HepG2 (cell line): ENCODE results near the gene WASHC2C. TPM values are rescaled to one million over a fixed set of nuclear protein-coding genes. Genes with fewer than 3 reads are reported as not detected.
"Not testable (repeated sequence)": the region's sequence is repeated elsewhere in the genome, so short reads cannot be mapped to it uniquely, and the experiment has no call there.

Source experiments
- ATF2 ChIP-seq: sonication (generic); formaldehyde crosslinking; IDR thresholded peaks from 2 replicates; pipeline ENCODE4 v1.4.0; 2020; ENCODE audit warnings: missing genetic modification reagents
- BCL3 ChIP-seq: sonication (generic); formaldehyde crosslinking; IDR thresholded peaks from 2 replicates; pipeline ENCODE4 v1.5.1; 2020; ENCODE audit warnings: mild to moderate bottlenecking, missing genetic modification reagents, moderate library complexity
- CBX1 ChIP-seq: IDR thresholded peaks from one replicate; pipeline ENCODE4 v1.6.1; 2016; ENCODE audit warnings: antibody characterized with exemption, low read depth
- HMGXB4 ChIP-seq, 2 experiments: sonication (generic) in 1 of 2; formaldehyde crosslinking in 1 of 2; IDR thresholded peaks; 2 replicates each; pipeline versions ENCODE4 v1.4.0 to v1.6.1; 2018 to 2020; ENCODE audit warnings: missing genetic modification reagents in 2 of 2, borderline replicate concordance in 1 of 2, low read depth in 1 of 2, mild to moderate bottlenecking in 1 of 2, missing biosample characterization in 1 of 2
- IRF2 ChIP-seq: IDR thresholded peaks from 2 replicates; pipeline ENCODE4 v1.6.1; 2018; ENCODE audit warnings: missing genetic modification reagents, missing compliant biosample characterization
- KDM2A ChIP-seq: sonication (generic); formaldehyde crosslinking; IDR thresholded peaks from 2 replicates; pipeline ENCODE4 v1.4.0; 2020; ENCODE audit warnings: low read depth, missing genetic modification reagents, borderline replicate concordance
- KLF11 ChIP-seq: IDR thresholded peaks from 2 replicates; pipeline ENCODE4 v1.6.1; 2016; ENCODE audit warnings: missing compliant biosample characterization
- MXD4 ChIP-seq: IDR thresholded peaks from 2 replicates; pipeline ENCODE4 v1.6.1; 2016; ENCODE audit warnings: mild to moderate bottlenecking, missing biosample characterization, missing genetic modification reagents
- NRL ChIP-seq: sonication (generic); formaldehyde crosslinking; IDR thresholded peaks from 2 replicates; pipeline ENCODE4 v1.5.0; 2020; ENCODE audit warnings: missing genetic modification reagents, mild to moderate bottlenecking, moderate library complexity, borderline replicate concordance
- PPARG ChIP-seq: conservative IDR thresholded peaks from 2 replicates; pipeline ENCODE4 v1.6.1; 2016; ENCODE audit warnings: missing biosample characterization, missing genetic modification reagents
- PRDM15 ChIP-seq: sonication (generic); formaldehyde crosslinking; IDR thresholded peaks from 2 replicates; pipeline ENCODE4 v1.4.0; 2020; ENCODE audit warnings: missing genetic modification reagents
- SALL2 ChIP-seq: sonication (generic); formaldehyde crosslinking; IDR thresholded peaks from 2 replicates; pipeline ENCODE4 v1.8.1; 2023; ENCODE audit warnings: mild to moderate bottlenecking, missing genetic modification reagents, inconsistent platforms
- SOX6 ChIP-seq, 2 experiments: fragments of 450-650 bp in 1 of 2; sonication (generic) in 1 of 2; formaldehyde crosslinking in 1 of 2; IDR thresholded peaks; 2 replicates each; pipeline versions ENCODE4 v1.4.0 to v1.6.1; 2017 to 2020; ENCODE audit warnings: antibody characterized with exemption in 1 of 2, mild to moderate bottlenecking in 1 of 2, missing genetic modification reagents in 1 of 2
- STAT5B ChIP-seq: sonication (generic); formaldehyde crosslinking; IDR thresholded peaks from 2 replicates; pipeline ENCODE4 v1.4.0; 2020; ENCODE audit warnings: missing genetic modification reagents
- ZFX ChIP-seq: sonication (generic); formaldehyde crosslinking; IDR thresholded peaks from 2 replicates; pipeline ENCODE4 v1.4.0; 2020; ENCODE audit warnings: mild to moderate bottlenecking, low read depth, missing genetic modification reagents, moderate library complexity
- ZNF235 ChIP-seq: sonication (generic); formaldehyde crosslinking; IDR thresholded peaks from 2 replicates; pipeline ENCODE4 v1.8.1; 2023; ENCODE audit warnings: mild to moderate bottlenecking, missing genetic modification reagents, borderline replicate concordance
- ZNF275 ChIP-seq: sonication (generic); formaldehyde crosslinking; IDR thresholded peaks from 2 replicates; pipeline ENCODE4 v1.8.0; 2022; ENCODE audit warnings: missing genetic modification reagents, mild to moderate bottlenecking, inconsistent platforms, borderline replicate concordance
- ZNF556 ChIP-seq: sonication (generic); formaldehyde crosslinking; IDR thresholded peaks from 2 replicates; pipeline ENCODE4 v1.4.0; 2020; ENCODE audit warnings: mild to moderate bottlenecking, missing genetic modification reagents, borderline replicate concordance
- polyA plus RNA-seq, 8 experiments: library from polyadenylated mRNA; depleted of rRNA in 3 of 8; stranded (reverse) in 7 of 8; unstranded in 1 of 8; fragments of >200 nt; fragmentation: Illumina TruSeq in 4 of 8; extraction: Trizol in 4 of 8; gene quantifications; 2 replicates each; pipeline versions ENCODE4 v1.2.1 to v1.2.3, GENCODE V29; 2011 to 2016; ENCODE audit warnings: low read depth in 4 of 8, missing spikeins in 1 of 8, mixed read lengths in 1 of 8; ENCODE audit not compliant: insufficient read depth in 1 of 8
- total RNA-seq, 5 experiments: library from RNA; depleted of rRNA; stranded (reverse); fragments of >200 nt; fragmentation: Illumina TruSeq; extraction: Trizol; gene quantifications; 2 replicates each; pipeline ENCODE4 v1.2.3, GENCODE V29; 2016; ENCODE audit warnings: low read depth in 1 of 5

WASHC2C gene
- total and polyA plus RNA-seq, 2 of the 13 experiments (the other 11 are each of a cell fraction or from before 2014, with no cell fraction given), result 17.8 to 20.8 TPM

GRCh38 chr10:45726703-45727420, at the start of gene WASHC2C (continued):
- peak; percentile 98 for TF ChIP-seq PRDM15 (CRISPR knock-in tag)
- not testable (repeated sequence) for TF ChIP-seq SOX6 (IDR thresholded peaks at IDR 0.05)
- peak; percentile 60 for TF ChIP-seq SOX6 (CRISPR knock-in tag; IDR thresholded peaks at IDR 0.05)
- 0 out of 2 replicates have a peak, but pooled peaks have one; percentile 16 for TF ChIP-seq STAT5B (CRISPR knock-in tag)
- TF ChIP-seq ATF2 (CRISPR knock-in tag), result peak; percentile 76
- TF ChIP-seq KLF11 (CRISPR knock-in tag), result peak; percentile 83; the same call in 1 of the 2 replicates
- TF ChIP-seq IRF2 (CRISPR knock-in tag), result peak; percentile 92
- TF ChIP-seq ZFX (CRISPR knock-in tag), result peak; percentile 82
- TF ChIP-seq MXD4 (CRISPR knock-in tag), result peak; percentile 96
- peak; percentile 81 to 86; a peak in 3 of 4 replicates for TF ChIP-seq HMGXB4 (CRISPR knock-in tag; IDR thresholded peaks at IDR 0.05; ENCODE audit: borderline replicate concordance in 1 of 2, low read depth in 1 of 2)
- TF ChIP-seq ZNF235 (CRISPR knock-in tag), result 0 out of 2 replicates have a peak, but pooled peaks have one; percentile 24
- peak; percentile 80; the same call in 1 of the 2 replicates for TF ChIP-seq ZNF556 (CRISPR knock-in tag)
- TF ChIP-seq ZNF275 (CRISPR knock-in tag), result peak; percentile 44
- TF ChIP-seq PPARG (CRISPR knock-in tag), result 0 out of 2 replicates have a peak, but pooled peaks have one; percentile 24
- TF ChIP-seq SALL2, result peak; percentile 96; the same call in 1 of the 2 replicates
- TF ChIP-seq NRL, result peak; percentile 86; the same call in 1 of the 2 replicates
- TF ChIP-seq KDM2A (CRISPR knock-in tag), result peak; percentile 93; the same call in 1 of the 2 replicates
- peak; percentile 92 for TF ChIP-seq CBX1
- TF ChIP-seq BCL3 (CRISPR knock-in tag), result peak; percentile 82; the same call in 1 of the 2 replicates
